ENCODE measurements around the gene TYW5.
A peak's percentile ranks its signal among the peaks of the same experiment; 100 is the strongest.

Gene TYW5, protein sequence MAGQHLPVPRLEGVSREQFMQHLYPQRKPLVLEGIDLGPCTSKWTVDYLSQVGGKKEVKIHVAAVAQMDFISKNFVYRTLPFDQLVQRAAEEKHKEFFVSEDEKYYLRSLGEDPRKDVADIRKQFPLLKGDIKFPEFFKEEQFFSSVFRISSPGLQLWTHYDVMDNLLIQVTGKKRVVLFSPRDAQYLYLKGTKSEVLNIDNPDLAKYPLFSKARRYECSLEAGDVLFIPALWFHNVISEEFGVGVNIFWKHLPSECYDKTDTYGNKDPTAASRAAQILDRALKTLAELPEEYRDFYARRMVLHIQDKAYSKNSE

DNA sequence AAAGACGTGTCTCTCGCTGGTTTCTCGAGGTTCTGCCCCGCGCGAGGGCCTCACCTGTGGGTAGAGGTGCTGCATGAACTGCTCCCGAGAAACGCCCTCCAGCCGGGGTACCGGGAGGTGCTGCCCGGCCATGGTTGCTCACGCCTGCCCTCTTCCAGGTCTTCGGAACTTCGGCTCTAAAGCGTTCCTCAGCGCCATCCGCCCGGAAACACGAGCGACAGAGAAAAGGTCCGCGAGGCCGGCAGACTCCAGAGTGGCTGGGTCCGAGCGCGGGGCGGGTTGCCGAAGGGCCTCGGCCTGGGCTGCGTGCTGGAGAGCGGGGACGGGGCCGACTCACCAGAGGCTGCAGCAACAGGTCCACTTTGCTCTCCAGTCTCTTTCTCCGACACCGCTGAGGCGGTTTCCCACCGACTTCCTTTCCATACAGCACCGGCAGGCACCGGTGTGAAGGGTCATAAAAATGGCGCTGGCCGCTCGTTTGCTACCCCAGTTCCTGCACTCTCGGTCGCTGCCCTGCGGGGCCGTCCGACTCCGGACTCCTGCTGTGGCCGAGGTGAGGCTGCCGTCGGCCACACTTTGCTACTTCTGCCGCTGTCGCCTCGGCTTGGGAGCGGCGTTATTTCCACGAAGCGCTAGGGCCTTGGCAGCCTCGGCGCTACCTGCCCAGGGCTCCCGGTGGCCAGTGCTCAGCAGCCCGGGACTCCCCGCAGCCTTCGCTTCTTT is at the start of gene TYW5, which contains the start of gene MAIP1:
Gene TYW5 (minus strand): TSS at position 153 of the 723 bp plus-strand sequence. CDS start 21 bp downstream, at position 132.
Gene MAIP1 (plus strand): TSS at position 244 of the 723 bp plus-strand sequence. CDS start 217 bp downstream, at position 461.
- DNase-seq, result peak; percentile 64 to 91

DNA sequence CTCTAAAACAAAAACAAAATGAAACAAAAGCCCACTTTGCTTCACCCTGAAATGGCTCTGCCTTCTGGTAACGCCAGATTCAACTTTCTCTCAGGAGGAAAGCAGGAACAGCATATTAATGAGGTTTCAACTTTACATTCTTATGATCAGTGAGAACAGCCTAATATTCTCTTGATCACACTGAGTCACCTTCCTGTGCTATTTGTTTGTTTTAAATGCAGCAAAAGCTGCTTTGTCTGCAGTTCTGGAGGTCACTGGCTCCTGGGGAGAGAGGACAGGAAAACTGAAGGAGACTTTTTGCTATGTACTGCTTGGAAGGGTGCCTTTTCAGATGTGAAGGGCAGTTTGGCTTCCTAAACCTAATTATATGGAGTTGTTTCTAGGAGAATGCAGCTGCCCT is 48.2 kb upstream of the TYW5 start:
- DNase-seq, result no peak

DNA sequence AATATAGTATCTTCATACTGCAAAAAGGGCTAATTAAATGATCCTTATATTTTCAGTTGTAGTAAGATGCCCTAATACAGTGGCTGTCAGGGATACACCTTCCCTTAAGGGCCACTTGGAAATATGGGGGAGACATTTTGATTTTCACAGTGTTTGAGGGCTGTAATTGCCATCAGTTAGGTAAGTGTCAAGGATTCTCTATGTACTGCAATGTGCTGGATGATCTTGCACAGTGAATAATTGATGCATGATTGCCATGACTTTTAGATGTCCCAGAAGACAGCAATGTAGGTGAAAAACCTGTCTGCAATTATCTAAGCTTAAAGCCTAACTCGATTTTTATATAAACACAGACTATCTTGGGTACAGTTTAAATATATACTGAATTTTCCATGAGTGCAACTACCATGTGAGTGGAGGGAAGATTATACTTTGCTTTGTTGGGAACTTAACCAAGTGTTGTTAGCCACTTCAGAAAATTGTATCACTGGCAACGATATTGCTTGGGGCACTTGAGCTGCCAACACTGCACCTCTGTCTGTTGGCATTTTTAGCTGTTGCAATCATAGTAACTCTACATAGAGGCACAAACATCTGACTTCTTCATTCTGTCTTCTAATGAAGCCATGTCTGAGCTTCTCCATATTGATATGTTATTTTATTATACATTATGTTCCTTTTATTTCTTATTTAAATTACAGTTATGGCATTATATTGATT is 45.3 kb upstream of the TYW5 start:
- DNase-seq, result no peak

DNA sequence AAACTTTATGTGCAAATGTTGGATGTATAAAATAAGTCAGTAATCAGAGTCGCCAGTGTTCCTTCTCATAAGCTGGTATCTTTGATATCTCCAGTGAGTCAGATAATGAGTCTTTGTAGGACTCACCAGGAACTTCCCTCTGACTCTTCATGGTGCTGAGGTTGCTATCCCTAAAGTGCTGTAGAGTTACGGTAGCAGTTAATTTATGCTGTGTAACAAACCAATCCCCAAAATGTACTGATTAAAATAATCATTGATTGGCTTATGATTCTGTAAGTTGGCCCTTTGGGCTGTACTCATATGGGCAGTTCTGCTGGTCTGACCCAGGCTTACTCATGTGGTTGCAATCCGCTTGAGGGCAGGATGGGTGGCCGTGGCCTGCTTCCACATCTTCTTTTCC is 43.9 kb upstream of the TYW5 start:
- DNase-seq, result no peak

DNA sequence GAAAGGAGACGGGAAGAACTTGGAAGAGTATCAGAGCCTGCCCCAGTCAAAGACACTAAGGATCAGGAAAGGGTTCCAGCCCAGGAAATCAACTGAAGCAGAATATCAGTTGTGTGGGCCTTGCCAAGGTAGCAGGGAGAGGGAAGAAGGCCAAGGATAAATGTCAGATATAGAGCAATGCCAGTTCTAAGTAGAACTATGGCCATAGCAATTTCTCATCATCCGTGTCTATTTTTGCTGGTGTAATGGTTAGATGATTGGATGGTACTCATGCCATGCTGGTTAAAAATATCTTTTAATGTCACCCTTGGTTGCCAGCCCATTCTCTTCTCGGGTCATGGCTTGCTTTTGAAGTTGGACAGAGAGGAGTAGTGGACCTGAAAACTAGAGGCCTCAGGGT is 42.0 kb upstream of the TYW5 start:
- DNase-seq, result no peak

DNA sequence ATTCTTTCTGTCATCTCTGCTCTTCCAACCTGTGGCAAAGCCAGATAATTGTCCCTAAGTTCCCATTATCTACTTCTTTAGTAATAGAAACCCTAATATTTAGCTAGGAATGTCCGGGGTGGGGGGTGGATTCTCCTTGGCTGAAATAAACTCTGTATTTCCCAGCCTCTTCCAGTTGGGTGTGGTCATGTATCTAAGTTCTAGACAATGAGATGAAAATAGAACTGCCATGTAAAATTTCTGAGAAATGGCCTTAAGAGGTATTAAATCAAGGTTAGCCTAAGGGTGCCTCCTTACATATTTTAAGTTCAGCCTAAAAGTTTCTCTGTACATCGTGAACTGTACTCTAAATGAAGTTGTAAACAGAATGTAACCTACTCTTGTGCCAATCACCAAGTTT is 39.6 kb upstream of the TYW5 start:
- DNase-seq, result no peak

DNA sequence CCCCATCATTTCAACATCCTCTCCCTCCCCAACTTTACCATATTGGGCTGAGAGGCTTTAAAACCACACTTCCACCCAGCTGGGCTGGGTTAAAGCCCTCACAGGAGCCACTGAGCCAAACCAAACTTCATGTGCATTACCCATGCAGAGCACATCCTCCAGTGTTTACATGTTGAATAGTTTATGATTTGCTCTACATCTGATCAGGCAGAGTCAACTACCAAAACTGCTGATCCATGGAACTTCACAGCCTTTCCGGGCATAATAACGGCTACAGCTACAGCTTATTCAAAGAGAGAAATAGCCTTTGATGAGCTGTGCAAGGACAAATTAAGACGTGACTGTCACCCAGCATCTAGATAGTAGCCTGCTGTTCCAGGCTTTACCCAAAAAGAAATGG is 39.1 kb upstream of the TYW5 start:
- DNase-seq, result no peak

DNA sequence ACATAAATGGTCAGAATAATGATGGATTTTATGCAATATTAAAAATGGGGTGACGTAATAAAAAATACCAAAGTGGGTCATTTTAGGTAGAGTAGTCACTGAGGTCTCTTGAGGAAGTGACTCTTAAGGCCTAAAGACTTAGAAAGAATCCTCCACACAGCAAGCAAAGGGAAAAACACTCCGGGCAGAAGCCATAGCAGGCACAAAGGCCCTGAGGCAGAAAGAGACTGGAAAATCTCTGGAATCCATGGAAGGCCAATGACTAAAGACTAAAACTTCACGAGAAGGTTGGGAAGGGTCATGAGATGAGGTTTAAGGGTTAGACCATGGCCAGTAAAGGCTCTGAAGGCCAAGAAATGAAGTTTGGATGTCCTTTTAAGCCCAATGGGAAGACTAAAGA is 37.0 kb upstream of the TYW5 start:
- DNase-seq, result no peak

DNA sequence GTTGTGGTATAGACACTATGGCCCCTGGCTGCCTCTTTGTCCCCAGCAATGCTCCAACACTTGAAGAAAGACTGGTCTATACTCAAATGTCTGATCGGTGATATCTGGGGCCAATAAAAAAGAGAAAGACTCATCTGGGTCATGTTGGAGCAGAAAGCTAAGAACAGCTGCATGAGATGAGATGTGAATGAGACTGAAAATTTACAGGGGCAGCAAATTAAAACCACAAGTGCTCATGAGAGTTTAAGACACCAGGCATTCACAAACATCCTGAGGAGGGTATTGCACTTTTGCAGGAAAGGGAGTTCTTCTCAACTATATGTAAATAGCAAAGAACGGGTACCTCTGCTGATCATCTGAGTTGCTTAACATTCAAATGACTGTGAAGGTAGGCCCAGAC is 36.4 kb upstream of the TYW5 start:
- DNase-seq, result no peak

DNA sequence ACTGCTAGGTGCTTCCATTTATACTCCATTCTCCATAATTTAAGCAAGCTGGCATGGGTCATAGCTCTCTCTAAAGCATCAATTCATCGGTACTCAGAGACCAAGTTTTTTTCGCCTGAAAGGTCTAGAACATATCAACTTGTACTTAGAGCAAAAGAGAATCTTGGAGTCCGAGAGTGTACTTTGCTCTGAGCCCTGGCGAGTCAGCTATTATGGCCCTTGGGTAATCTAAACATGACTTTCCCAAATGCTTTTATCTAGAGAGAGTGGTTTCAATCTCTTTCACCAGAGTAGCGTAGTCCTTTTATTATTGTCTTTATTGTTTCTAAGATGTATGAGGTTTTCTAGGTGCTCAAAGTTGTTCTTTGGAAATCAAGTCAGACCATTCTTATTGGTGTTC is 34.5 kb upstream of the TYW5 start:
- DNase-seq, result no peak

DNA sequence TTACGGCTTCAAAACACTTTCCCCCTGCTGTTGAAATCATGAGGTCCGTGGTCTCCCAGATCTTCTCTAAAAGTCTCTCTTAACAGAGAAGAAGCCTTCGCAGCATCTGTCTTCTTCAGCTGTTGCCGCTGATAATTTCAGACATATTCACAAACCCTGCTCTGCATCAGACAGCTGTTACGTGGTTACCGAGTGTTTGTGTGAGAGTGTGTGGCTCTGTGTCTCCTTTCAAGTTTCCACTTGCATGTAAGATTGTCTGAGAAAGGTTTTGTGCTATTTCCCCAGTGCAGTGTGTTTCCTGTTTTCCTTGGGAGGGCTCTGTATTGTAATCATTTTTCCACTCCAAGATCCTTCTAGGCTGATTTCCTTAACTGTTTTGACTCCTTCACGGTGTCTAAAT is 32.9 kb upstream of the TYW5 start:
- no peak for DNase-seq

DNA sequence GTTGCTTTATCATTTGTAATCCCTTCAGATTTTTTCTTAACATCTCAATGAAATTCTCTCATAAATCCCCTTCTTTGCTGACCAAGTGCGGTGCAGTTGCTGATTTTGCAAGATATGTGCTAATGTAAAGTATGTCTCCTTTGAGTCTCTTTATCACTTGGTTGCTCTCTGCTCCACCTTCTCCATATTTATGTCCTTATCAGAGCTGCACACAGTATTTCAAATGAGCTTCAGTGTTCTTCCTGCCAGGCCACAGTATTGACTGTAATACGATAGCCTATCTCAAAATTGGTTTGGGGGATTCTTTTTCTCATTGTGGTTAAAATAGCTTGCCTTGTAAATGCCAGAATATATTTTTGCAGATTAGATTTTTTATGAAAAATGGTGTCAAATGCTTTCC is 32.3 kb upstream of the TYW5 start:
- no peak for DNase-seq

DNA sequence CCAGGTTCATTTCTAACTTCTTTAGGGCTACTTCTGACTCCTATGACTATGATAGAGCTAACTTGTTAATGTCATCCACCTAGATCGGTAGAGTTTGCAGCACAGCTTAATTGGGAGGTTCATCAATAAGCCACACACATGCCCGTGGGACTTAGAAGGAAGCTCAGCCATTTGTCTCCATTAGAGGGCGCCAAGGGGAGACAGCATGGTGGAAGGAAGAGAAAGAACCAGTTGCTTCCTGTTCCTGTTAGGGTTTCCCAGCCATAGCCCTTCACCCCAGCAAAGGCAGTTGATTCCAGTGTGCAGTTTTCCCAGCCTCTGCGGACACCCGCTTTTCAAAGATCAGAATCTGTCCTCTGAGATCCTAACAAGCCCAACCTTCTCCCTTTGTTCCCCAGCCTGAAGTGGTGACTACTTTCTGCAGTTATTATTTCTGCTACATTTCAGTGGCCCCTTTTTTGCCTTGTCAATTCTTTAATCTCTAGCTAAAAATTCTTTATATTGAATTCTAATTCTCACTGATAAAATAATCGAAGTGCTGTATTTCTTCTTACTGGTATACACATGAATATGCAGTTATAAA is 30.4 kb upstream of the TYW5 start:
- DNase-seq, result peak; percentile 24 to 70

DNA sequence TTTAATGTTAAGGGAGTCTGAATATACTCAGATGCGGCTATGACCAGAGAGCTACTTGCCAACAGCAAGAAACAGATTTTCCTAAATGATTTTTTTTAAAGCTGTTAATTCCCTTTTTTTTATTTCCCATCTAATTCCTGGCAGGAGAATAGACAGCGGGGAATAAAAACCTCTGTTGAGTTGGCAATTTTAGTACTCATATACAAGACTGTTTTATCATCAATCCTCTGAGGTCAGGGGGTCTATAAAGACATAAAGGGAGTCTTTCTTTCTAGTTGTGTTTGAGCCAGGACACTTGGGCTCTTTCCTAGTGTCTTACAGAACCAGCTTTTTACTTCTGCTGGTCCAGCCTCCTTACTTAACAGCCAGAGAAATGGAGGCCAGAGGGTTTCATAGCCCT is 29.5 kb upstream of the TYW5 start:
- DNase-seq, result no peak

DNA sequence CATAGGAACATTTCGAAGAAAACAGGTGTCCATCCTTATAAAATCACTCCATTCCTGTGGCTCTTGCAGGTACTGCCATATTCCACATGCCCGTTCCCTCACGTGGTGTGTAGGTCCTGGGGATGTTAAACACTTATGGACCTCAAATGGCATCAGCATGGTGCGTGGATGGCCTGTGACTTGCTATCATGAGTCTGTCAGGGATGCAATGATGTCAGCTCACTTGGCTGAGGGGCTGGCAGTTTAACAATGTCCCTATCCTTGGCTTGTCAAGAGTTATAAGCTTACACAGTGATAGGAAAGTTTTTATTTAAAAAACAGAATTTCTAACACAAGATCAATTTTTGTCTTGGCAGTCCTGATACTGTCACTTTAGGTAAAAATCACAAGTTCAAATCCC is 28.9 kb upstream of the TYW5 start:
- DNase-seq, result no peak

DNA sequence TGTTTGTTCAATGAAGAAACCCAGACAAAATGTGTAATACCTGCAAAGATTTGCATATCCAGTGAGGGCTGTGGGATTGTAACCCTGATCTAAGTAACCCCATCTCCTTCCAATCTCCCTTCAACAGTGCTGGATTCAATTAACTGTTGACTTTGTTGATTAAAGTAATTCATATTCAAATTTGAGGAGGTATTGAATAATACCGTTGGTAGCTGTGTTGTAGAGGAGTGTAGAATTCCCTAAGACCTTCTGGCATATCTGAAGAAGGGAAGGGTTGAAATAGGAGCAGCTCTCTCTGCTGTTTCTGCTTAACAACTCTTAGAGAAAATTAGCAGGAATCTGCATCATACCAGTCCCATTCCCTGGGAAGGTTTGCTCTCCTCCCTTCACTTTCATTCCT is 28.2 kb upstream of the TYW5 start:
- no peak for DNase-seq

DNA sequence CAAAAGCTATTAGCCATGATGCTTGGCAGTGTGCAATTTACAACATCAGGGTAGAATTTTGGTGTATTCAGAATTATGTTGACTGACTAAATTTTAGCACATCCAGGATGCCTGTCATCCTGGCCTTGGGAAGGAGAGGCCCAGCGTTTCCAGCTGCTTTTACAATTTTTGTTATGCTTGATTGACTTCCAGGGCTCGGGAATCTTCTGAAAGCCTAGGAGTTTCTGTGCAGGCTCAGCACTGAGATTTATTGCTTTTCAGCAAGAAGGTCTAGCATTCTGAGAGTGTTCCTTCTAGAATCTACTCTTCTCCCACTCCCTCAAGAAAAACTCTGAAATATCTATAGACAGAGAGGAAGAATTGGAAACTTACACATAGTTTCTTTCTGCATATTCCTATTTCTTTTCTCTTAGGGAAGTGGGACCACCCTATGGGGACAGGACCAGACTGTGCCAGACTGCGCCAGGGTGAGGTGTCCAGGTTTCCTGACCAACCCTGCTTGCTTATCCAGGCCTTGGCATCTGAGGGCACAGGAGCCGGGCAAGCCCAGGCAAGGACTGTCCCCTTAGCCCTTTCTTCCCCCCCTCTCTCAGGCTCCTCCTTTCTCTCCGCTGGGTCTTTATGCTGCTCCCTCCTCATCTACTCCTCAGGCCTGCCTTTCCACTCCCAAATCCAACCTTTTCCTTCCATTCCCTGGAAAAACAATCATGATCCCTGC is 27.0 kb upstream of the TYW5 start:
- DNase-seq, result no peak

DNA sequence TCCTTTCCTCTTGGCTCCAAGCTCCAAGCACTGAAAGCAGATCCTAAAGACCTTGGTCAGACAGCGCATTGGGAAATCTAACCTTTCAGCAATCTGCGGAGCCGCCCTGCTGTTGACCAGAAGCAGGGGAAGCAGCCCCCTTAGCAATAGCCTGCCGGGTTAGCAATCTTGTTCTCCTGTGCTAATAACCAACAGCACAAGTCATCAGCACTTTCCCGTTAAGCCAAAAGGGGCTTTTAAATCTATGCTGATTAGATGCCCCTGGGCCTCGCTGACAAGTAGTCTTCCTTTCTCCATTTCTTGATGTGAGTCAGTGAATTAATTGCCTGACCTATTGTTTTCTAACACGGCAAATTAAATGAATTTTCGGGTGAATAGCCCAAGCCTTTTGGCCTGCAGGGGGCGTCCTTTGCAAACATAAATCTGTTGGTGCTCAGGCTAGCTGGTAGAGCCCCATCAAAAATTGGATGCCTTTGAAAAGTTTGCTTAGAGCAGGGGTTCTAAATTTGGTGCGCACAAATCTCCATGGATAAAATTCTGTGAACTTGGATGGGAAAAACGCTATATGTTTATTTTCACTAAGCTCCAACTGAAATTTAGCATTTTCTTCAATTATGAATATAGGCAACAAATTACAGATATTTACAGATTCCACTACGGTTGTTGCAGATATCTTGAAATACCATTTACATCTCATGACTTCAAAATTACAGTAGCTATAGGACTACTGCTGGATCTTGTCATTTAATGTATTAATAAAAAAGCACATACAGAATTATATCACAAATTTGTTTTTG is 24.7 kb upstream of the TYW5 start:
- DNase-seq, result peak; percentile 10 to 41

DNA sequence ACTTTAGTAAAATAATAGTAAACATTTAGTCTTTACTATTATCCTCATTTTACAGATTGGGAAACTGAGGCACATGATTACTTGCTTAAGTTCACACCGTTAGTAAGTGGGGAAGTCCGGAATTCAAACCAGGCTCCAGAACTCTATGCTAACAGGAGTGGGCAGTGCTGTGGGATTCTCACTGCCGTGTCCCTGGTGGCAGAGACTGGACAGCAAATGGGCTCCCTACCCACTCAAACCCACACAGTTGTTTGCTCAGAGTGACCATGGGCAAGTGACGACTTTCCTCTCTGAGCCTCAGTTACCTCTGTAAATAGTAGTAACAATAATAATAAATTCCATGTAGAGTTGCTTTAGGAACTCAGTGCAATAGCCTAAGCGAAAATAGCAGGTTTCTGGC is 24.1 kb upstream of the TYW5 start:
- DNase-seq, result no peak

DNA sequence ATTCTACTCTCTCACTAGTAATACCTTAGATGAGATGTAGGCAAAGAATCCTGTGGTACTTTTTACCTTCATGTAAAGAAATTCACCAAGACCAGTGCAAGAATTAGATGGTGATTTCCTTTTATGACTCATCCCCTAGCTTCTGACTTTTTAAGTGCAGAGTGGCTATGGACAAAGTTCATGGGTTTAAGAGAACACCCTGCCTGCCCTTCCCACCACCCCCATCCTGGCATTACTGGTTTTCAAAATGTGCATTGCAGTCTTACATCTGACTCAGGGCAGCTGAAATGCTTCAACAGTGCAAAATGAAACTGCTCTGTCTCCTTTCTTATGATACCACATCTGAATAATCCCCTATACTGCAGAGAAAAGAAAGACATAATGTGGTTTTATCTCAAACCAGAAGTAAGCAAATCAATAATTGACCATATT is 22.7 kb upstream of the TYW5 start:
- no peak for DNase-seq

DNA sequence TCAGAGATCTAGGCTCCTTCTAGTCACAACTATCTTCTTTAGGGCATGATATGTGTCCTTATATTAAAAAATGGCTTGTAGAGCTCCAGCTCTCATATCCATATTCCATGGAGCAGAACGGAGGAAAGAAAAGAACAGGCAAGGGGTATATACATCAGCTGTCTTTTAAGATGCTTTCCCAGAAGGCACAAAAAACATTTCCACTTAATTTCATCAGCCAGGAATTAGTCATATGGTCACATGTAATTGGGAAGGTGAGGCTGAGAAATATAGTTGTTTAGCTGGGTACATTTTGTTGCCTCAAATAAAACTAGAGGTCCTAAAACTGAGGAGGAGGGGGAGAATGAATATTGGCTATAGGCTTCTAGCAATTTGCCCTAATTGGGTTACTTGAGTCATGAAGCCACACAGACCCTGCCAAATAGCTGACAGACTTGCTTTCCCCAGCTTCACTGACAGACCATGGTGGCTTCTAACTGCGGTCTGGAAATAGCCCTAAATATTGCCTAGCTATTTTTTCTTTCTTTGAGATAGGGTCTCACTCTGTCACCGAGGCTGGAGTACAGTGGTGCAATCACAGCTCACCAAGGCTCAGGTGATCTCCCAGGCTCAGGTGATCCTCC is 20.1 kb upstream of the TYW5 start:
- DNase-seq, result no peak

Data from SW 1271 (cell line).